Suprapubic skin (tissue), 4 donors: ENCODE measurements around the gene ABLIM3. TPM values are rescaled to one million over a fixed set of nuclear protein-coding genes. Genes with fewer than 3 reads are reported as not detected.

ENCODE experiments used
- DNase-seq, 2 donors: peaks; one replicate each; pipeline ENCODE4 v3.0.0-alpha.2; 2019; ENCODE audit warnings: low spot score in 2 of 2
- H3K27ac ChIP-seq: fragments of 200-600 bp; sonication (generic); one replicate; pipeline ENCODE4 v1.5.1; 2019
- H3K27me3 ChIP-seq: fragments of 200-600 bp; sonication (generic); one replicate; pipeline ENCODE4 v1.5.1; 2019
- H3K36me3 ChIP-seq: fragments of 200-600 bp; sonication (generic); one replicate; pipeline ENCODE4 v1.5.1; 2019
- H3K4me1 ChIP-seq: fragments of 200-600 bp; sonication (generic); one replicate; pipeline ENCODE4 v1.5.1; 2019
- H3K4me3 ChIP-seq: fragments of 200-600 bp; sonication (generic); one replicate; pipeline ENCODE4 v1.5.1; 2019; ENCODE audit warnings: mild to moderate bottlenecking
- H3K9me3 ChIP-seq: fragments of 200-600 bp; sonication (generic); one replicate; pipeline ENCODE4 v1.5.1; 2019
- CTCF ChIP-seq, 2 donors: fragments of 200-600 bp in 1 of 2; fragments of 450-650 bp in 1 of 2; sonication (generic) in 1 of 2; IDR thresholded peaks; one replicate each; pipeline ENCODE4 v1.5.1; 2016 to 2019; ENCODE audit warnings: antibody characterized with exemption in 2 of 2, mild to moderate bottlenecking in 1 of 2, moderate library complexity in 1 of 2
- EP300 ChIP-seq: sonication (generic); formaldehyde crosslinking; IDR thresholded peaks from one replicate; pipeline ENCODE4 v1.6.1; 2017; ENCODE audit warnings: antibody characterized with exemption
- POLR2A ChIP-seq, 2 donors: fragments of 450-650 bp; IDR thresholded peaks; one replicate each; pipeline ENCODE4 v1.6.1; 2017; ENCODE audit warnings: antibody characterized with exemption in 2 of 2, mild to moderate bottlenecking in 2 of 2, moderate library complexity in 2 of 2
- POLR2AphosphoS5 ChIP-seq, 3 donors: sonication (generic); formaldehyde crosslinking; IDR thresholded peaks; one replicate each; pipeline ENCODE4 v1.6.1; 2017; ENCODE audit warnings: antibody characterized with exemption in 3 of 3
- WGBS: methylation state at CpG from one replicate; pipeline ENCODE4 v1.1.5; 2018; 5-methylcytosine and 5-hydroxymethylcytosine counted together
- total RNA-seq, 4 donors: library from RNA; depleted of rRNA; stranded (reverse); fragments of >200 nt; gene quantifications; one replicate each; pipeline ENCODE4 v1.1.0, GENCODE V29; 2016

ABLIM3 gene
- total RNA-seq, 4 donors from 2014 or later = 4.7 to 22.6 (median 13.4) TPM

DNA sequence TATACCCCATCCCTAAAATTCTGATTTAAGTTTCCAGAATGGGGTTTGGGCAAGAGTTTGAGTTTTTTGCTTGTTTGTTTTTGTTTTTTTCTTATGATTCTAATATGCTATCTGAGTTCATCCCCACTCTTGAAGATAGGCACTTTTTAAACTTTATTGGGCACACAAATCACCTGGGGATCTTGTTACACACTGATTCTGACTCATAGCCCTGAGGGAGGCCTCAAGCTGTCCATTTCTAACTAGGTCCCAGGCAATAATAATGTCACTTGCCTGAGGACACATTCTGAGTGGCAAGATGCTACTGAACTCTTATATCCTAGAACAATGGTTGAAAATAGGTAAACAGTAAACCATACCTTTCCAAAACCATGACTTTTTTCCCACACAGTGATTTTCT, 22.8 kb upstream of the ABLIM3 start:
- no peak for DNase-seq
- no peak for TF ChIP-seq EP300
- TF ChIP-seq CTCF (IDR thresholded peaks at IDR 0.05) = no peak
- TF ChIP-seq POLR2AphosphoS5 (IDR thresholded peaks at IDR 0.05) = no peak
- no peak for TF ChIP-seq POLR2A (IDR thresholded peaks at IDR 0.05)

DNA sequence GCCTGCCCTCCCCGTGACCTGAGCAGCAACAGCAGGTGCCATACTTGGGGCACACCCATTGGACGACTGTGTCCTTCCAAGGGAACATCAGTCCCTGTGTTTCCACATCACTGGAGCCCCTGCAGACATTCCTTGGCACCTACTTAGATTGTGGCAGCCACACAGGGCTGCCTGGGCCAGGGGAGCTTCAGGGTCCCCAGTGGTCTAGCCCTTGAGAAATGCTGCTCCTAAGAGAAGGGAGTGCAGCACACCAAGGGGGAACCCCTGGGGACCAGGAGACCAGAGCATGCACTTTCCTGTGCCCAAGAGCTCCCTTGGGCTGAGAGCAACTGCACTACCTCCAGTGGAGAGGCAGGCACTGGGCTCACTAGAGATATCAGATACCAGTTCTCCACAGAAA, 20.1 kb upstream of the ABLIM3 start:
- Histone ChIP-seq H3K27me3 (peaks cover 3% of the 10 kb centered on the region), H3K4me1 (peaks cover 9% of the 10 kb centered on the region), H3K27ac (no peak overlapping the region), H3K9me3 (no peaks in the 10 kb centered on the region), H3K4me3 (no peak overlapping the region), H3K36me3 (no peaks in the 10 kb centered on the region)
- 56% methylated on average over 2 of the region's 2 CpGs for WGBS
- no peak for DNase-seq
- TF ChIP-seq POLR2AphosphoS5 (IDR thresholded peaks at IDR 0.05) (no peak), CTCF (IDR thresholded peaks at IDR 0.05) (no peak), POLR2A (IDR thresholded peaks at IDR 0.05) (no peak), EP300 (no peak)

More for the DNA sequence above, 22.8 kb upstream of the ABLIM3 start:
- H3K4me3 ChIP-seq = no peak overlapping the region
- H3K4me1 ChIP-seq = peaks cover 9% of the 10 kb centered on the region
- no peaks in the 10 kb centered on the region for H3K36me3 ChIP-seq
- H3K27me3 ChIP-seq = peaks cover 3% of the 10 kb centered on the region
- no peak overlapping the region for H3K27ac ChIP-seq
- no peaks in the 10 kb centered on the region for H3K9me3 ChIP-seq

DNA sequence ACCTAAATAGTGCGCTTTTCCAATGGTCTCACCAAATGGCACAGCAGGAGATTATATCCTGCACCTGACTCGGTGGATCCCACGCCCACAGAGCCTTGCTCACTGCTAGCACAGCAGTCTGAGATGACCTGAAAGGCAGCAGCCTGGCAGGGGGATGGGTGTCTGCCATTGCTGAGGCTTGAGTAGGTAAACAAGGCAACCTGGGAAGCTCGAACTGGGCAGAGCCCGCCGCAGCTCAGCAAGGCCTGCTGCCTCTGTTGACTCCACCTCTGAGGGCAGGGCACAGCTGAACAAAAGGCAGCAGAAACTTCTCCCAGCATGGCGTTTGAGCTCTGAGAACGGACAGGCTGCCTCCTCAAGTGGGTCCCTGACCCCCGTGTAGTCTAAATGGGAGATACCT, 18.1 kb upstream of the ABLIM3 start:
- DNase-seq = no peak
- no peaks in the 10 kb centered on the region for H3K36me3 ChIP-seq
- 70% methylated on average over 9 of the region's 9 CpGs for WGBS
- H3K4me3 ChIP-seq = no peak overlapping the region
- no peak overlapping the region for H3K27ac ChIP-seq
- H3K9me3 ChIP-seq = no peaks in the 10 kb centered on the region
- H3K4me1 ChIP-seq = peaks cover 19% of the 10 kb centered on the region
- no peak for TF ChIP-seq EP300
- no peak for TF ChIP-seq CTCF (IDR thresholded peaks at IDR 0.05)
- H3K27me3 ChIP-seq = peaks cover 3% of the 10 kb centered on the region

- no peak overlapping the region for H3K4me3 ChIP-seq
- peaks cover 28% of the 10 kb centered on the region for H3K4me1 ChIP-seq
- TF ChIP-seq POLR2A (IDR thresholded peaks at IDR 0.05) (no peak), CTCF (IDR thresholded peaks at IDR 0.05) (no peak), POLR2AphosphoS5 (IDR thresholded peaks at IDR 0.05) (no peak), EP300 (no peak)
- no peaks in the 10 kb centered on the region for H3K9me3 ChIP-seq
- no peaks in the 10 kb centered on the region for H3K36me3 ChIP-seq
- DNase-seq = no peak
- H3K27ac ChIP-seq = no peak overlapping the region
- WGBS = 43% methylated on average over 12 of the region's 12 CpGs
- peaks cover 3% of the 10 kb centered on the region for H3K27me3 ChIP-seq
Measured at GRCh38 chr5:149125386-149125891, 15.9 kb upstream of the ABLIM3 start.

- DNase-seq = no peak
- Histone ChIP-seq H3K9me3 (no peaks in the 10 kb centered on the region), H3K4me3 (no peak overlapping the region), H3K4me1 (peaks cover 28% of the 10 kb centered on the region), H3K27me3 (no peaks in the 10 kb centered on the region), H3K27ac (no peak overlapping the region), H3K36me3 (no peaks in the 10 kb centered on the region)
- no peak for TF ChIP-seq CTCF (IDR thresholded peaks at IDR 0.05)
- no peak for TF ChIP-seq POLR2AphosphoS5 (IDR thresholded peaks at IDR 0.05)
- TF ChIP-seq EP300 = no peak
- no peak for TF ChIP-seq POLR2A (IDR thresholded peaks at IDR 0.05)
- WGBS = 76% methylated on average over 6 of the region's 6 CpGs
Measured at GRCh38 chr5:149126906-149127305, 14.4 kb upstream of the ABLIM3 start.
